ENCODE data around the gene AHSG. TPM values are rescaled to one million over a fixed set of nuclear protein-coding genes. Genes with fewer than 3 reads are reported as not detected.

The AHSG gene
- total and polyA plus RNA-seq, 5 donors from 2014 or later, result not detected

DNA sequence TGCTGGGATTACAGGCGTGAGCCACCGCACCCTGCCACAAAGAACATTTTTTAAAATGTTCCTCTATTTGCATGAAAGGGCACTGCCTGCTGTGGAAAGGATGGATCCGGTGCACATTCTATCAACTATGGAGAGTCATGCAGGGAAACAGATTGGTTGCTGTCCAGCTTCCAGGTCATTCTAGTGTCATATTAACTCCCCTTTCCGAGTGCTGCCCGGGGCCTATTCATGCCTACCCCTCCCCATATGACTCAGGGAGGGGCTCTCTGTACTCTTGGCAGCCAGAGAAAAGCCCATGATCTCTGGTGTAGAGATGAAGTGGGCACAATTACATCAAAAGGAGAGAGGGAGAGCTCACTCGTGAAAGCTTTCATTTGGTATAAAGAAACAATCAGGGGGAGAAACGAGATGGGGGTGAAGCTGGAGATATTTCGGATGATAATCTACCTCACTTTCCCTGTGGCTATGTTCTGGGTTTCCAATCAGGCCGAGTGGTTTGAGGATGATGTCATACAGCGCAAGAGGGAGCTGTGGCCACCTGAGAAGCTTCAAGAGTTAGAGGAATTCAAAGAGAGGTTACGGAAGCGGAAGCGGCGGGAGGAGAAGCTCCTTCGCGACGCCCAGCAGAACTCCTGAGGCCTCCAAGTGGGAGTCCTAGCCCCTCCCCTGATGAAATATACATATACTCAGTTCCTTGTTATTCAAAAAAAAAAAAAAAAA is 16.1 kb upstream of the AHSG start:
- H3K36me3 ChIP-seq (ENCODE audit: control insufficient read depth, insufficient read depth, low read length), result no peaks in the 10 kb centered on the region
- no peak for DNase-seq
- no peak overlapping the region for H3K27ac ChIP-seq (ENCODE audit: insufficient read depth, low read length, poor library complexity, severe bottlenecking)
- H3K9me3 Mint-ChIP-seq, result no peaks in the 10 kb centered on the region
- no peak for ATAC-seq (ENCODE audit: low read depth in 2 of 2)
- no peaks in the 10 kb centered on the region for H3K4me1 ChIP-seq (ENCODE audit: control insufficient read depth, insufficient read depth, low read length, poor library complexity, severe bottlenecking)
- no peak overlapping the region for H3K27ac Mint-ChIP-seq
- H3K36me3 Mint-ChIP-seq, result no peaks in the 10 kb centered on the region
- H3K27me3 Mint-ChIP-seq, result peaks cover 6% of the 10 kb centered on the region
- no peak overlapping the region for H3K4me3 Mint-ChIP-seq
- H3K9me3 ChIP-seq (ENCODE audit: control insufficient read depth in 2 of 2, low read length in 2 of 2), result no peaks in the 10 kb centered on the region
- no peak overlapping the region for H3K4me3 ChIP-seq (ENCODE audit: low read depth, low read length)
- H3K27me3 ChIP-seq (ENCODE audit: control insufficient read depth, insufficient read depth, low read length), result no peaks in the 10 kb centered on the region
- no peaks in the 10 kb centered on the region for H3K4me1 Mint-ChIP-seq

DNA sequence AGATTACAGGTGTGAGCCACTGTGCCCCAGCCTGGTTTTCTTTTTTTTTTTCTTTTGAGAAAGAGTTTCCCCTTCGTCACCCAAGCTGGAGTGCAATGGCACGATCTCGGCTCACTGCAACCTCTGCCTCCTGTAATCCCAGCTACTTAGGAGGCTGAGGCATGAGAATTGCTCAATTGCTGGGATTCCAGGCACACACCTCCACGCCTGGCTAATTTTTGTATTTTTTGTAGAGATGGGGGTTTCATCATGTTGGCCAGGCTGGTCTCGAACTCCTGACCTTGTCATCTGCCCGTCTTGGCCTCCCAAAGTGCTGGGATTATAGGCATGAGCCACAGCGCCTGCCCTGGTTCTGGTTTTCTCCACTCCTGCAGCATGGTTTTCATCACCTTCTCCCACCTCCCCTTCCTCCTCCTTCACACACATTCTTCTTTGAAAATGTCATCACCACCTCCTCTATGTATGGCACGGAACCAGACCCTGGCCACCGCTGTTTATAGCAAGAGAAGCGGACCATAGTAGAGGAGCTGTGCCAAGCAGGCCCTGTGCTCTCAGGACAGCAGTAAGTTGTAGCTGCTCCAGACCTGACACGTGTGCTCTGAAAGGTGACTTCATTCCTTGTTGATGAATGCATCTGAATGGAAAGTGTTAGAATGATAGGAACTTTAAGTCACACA is 14.6 kb upstream of the AHSG start:
- DNase-seq (no peak), ATAC-seq (ENCODE audit: low read depth in 2 of 2) (no peak)
- Histone ChIP-seq H3K27me3 (ENCODE audit: control insufficient read depth, insufficient read depth, low read length) (no peaks in the 10 kb centered on the region), H3K4me1 (ENCODE audit: control insufficient read depth, insufficient read depth, low read length, poor library complexity, severe bottlenecking) (no peaks in the 10 kb centered on the region), H3K4me3 (ENCODE audit: low read depth, low read length) (no peak overlapping the region), H3K36me3 (ENCODE audit: control insufficient read depth, insufficient read depth, low read length) (no peaks in the 10 kb centered on the region), H3K9me3 (ENCODE audit: control insufficient read depth in 2 of 2, low read length in 2 of 2) (no peaks in the 10 kb centered on the region), H3K27ac (ENCODE audit: insufficient read depth, low read length, poor library complexity, severe bottlenecking) (no peak overlapping the region)
- no peaks in the 10 kb centered on the region for H3K36me3 Mint-ChIP-seq
- H3K27me3 Mint-ChIP-seq, result peaks cover 6% of the 10 kb centered on the region
- H3K4me1 Mint-ChIP-seq, result no peaks in the 10 kb centered on the region
- no peak overlapping the region for H3K27ac Mint-ChIP-seq
- H3K9me3 Mint-ChIP-seq, result peaks cover 0 to 2% (median 0%) of the 10 kb centered on the region in 7 donors
- no peak overlapping the region for H3K4me3 Mint-ChIP-seq

DNA sequence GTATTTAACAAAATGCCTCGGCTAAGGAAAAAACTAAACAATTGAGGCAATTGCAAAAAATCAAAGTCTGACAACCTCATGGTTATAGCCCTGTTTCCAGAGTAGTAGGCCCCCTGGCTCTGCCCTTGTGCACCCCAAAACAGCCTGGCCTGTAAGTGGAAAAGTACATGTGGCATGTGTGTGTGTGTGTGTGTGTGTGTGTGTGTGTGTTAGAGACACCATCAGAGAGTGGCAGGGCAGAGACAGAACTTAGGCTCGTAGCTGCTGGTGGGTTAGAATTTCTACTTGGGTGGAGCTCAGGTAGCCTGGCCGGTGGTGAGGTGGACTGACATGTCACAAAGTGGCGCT is 14.1 kb upstream of the AHSG start:
- Histone ChIP-seq H3K27me3 (ENCODE audit: control insufficient read depth, insufficient read depth, low read length) (no peaks in the 10 kb centered on the region), H3K4me3 (ENCODE audit: low read depth, low read length) (no peak overlapping the region), H3K9me3 (ENCODE audit: control insufficient read depth in 2 of 2, low read length in 2 of 2) (no peaks in the 10 kb centered on the region), H3K4me1 (ENCODE audit: control insufficient read depth, insufficient read depth, low read length, poor library complexity, severe bottlenecking) (no peaks in the 10 kb centered on the region), H3K36me3 (ENCODE audit: control insufficient read depth, insufficient read depth, low read length) (no peaks in the 10 kb centered on the region), H3K27ac (ENCODE audit: insufficient read depth, low read length, poor library complexity, severe bottlenecking) (no peak overlapping the region)
- ATAC-seq (ENCODE audit: low read depth in 2 of 2), result no peak
- Mint-ChIP-seq H3K27me3 (peaks cover 6% of the 10 kb centered on the region), H3K36me3 (no peaks in the 10 kb centered on the region), H3K9me3 (peaks cover 0 to 2% (median 0%) of the 10 kb centered on the region in 7 donors), H3K4me1 (no peaks in the 10 kb centered on the region), H3K27ac (no peak overlapping the region), H3K4me3 (no peak overlapping the region)
- DNase-seq, result no peak

DNA sequence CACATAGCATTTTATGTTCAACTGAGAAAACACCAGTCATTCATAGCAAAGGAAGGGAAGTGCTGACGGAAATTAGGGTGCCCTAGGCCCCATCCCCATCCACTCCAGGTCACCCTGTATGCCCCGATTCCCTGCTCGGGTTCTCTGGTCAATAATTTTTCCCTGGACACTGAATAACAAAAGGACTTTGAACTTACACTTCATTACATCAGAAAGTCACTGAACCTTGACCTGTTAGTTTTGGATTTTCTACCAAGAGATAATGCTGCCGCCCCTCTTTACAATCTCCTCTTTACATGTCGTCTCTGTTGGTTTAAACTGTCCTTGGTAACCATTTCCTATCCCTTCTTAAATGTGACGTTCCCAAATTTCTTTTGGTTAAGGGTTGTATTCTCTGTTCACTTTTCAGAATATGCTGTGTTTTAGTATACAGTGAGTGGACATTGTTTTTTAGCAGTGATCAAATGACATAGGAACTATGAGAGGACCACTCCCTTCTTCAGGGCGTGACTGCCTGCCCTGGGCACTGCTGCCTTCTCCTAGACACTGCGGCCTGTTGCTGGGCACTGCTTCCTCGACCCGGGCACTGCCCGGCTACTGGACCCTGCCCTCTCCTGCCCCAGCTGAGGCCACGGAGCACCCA is 13.6 kb upstream of the AHSG start:
- H3K27ac ChIP-seq (ENCODE audit: insufficient read depth, low read length, poor library complexity, severe bottlenecking), result no peak overlapping the region
- Mint-ChIP-seq H3K4me3 (no peak overlapping the region), H3K27ac (no peak overlapping the region), H3K36me3 (no peaks in the 10 kb centered on the region), H3K4me1 (no peaks in the 10 kb centered on the region), H3K27me3 (peaks cover 6% of the 10 kb centered on the region), H3K9me3 (peaks cover 0 to 2% (median 0%) of the 10 kb centered on the region in 7 donors)
- H3K27me3 ChIP-seq (ENCODE audit: control insufficient read depth, insufficient read depth, low read length), result no peaks in the 10 kb centered on the region
- no peak for DNase-seq
- no peak overlapping the region for H3K4me3 ChIP-seq (ENCODE audit: low read depth, low read length)
- no peak for ATAC-seq (ENCODE audit: low read depth in 2 of 2)
- no peaks in the 10 kb centered on the region for H3K4me1 ChIP-seq (ENCODE audit: control insufficient read depth, insufficient read depth, low read length, poor library complexity, severe bottlenecking)
- H3K36me3 ChIP-seq (ENCODE audit: control insufficient read depth, insufficient read depth, low read length), result no peaks in the 10 kb centered on the region
- H3K9me3 ChIP-seq (ENCODE audit: control insufficient read depth in 2 of 2, low read length in 2 of 2), result no peaks in the 10 kb centered on the region

DNA sequence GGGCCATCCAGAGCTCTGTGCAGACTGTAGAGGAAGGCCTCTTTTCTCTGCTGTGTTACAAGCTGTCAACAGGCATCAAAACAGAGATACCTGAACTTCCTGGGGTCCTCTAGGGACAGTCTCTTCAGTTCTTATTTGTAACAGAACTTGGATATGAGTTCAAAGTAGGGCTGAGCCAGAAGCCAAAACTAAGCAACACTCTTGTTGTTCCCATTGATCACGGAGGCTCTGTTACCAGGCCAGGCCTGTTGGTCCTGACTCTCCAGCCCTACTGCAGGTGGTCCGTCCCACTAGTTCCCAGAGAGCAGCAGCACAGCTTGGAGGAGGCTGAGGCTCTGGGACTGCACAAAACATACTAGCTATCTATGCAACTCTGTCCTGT is 13.1 kb upstream of the AHSG start:
- Histone ChIP-seq H3K27me3 (ENCODE audit: control insufficient read depth, insufficient read depth, low read length) (no peaks in the 10 kb centered on the region), H3K4me3 (ENCODE audit: low read depth, low read length) (no peak overlapping the region), H3K36me3 (ENCODE audit: control insufficient read depth, insufficient read depth, low read length) (no peaks in the 10 kb centered on the region), H3K4me1 (ENCODE audit: control insufficient read depth, insufficient read depth, low read length, poor library complexity, severe bottlenecking) (no peaks in the 10 kb centered on the region), H3K27ac (ENCODE audit: insufficient read depth, low read length, poor library complexity, severe bottlenecking) (no peak overlapping the region), H3K9me3 (ENCODE audit: control insufficient read depth in 2 of 2, low read length in 2 of 2) (no peaks in the 10 kb centered on the region)
- Mint-ChIP-seq H3K9me3 (peaks cover 0 to 2% (median 0%) of the 10 kb centered on the region in 7 donors), H3K4me1 (no peaks in the 10 kb centered on the region), H3K4me3 (no peak overlapping the region), H3K36me3 (no peaks in the 10 kb centered on the region), H3K27ac (no peak overlapping the region), H3K27me3 (peaks cover 6% of the 10 kb centered on the region)
- no peak for DNase-seq
- no peak for ATAC-seq (ENCODE audit: low read depth in 2 of 2)

DNA sequence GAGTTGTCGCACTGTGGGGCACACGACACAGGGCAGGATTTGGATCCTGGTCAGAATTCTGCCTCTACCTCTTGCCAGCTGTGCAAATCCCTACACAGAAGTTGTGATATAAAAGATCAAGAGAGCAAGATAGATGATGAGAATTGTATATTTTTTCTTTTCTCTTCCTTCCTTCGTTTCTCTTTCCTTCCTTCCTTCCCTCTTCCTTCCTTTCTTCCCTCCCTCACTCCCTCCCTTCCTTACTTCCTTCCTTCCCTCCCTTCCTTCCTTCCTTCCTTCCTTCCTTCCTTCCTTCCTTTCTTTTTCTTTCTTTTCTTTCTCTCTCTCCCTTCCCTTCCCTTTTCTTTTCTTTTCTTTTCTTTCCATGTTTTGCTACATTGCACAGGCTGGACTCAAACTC is 12.0 kb upstream of the AHSG start:
- no peak overlapping the region for H3K27ac Mint-ChIP-seq
- no peaks in the 10 kb centered on the region for H3K4me1 Mint-ChIP-seq
- no peak overlapping the region for H3K4me3 Mint-ChIP-seq

DNA sequence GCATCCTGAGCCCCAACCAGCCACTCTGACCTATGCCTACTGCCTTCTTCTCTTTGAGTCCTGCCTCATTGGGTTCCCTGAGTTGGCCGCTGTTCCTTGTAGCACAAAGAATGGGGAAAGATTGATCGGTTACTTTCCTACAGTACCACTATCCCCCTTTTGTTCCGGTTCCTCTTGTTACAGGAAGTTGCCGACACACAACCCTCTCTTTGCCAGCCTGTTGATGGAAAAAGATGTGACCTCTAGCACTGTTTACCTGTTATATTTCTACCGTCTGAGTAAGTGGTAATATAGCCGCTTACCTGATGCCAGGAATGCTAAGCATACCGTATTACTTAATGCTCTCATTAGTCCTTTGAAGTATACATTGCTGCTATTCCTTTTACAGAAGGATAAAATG is 9.7 kb upstream of the AHSG start:
- H3K4me1 ChIP-seq (ENCODE audit: control insufficient read depth, insufficient read depth, low read length, poor library complexity, severe bottlenecking), result no peaks in the 10 kb centered on the region
- peak overlapping the region in 1 of 4 donors; percentile 23 for H3K4me3 Mint-ChIP-seq
- H3K36me3 Mint-ChIP-seq, result no peaks in the 10 kb centered on the region

More for the DNA sequence above, 12.0 kb upstream of the AHSG start:
- no peaks in the 10 kb centered on the region for H3K4me1 ChIP-seq (ENCODE audit: control insufficient read depth, insufficient read depth, low read length, poor library complexity, severe bottlenecking)
- ATAC-seq (ENCODE audit: low read depth in 2 of 2) (no peak), DNase-seq (no peak)
- no peak overlapping the region for H3K4me3 ChIP-seq (ENCODE audit: low read depth, low read length)
- H3K9me3 ChIP-seq (ENCODE audit: control insufficient read depth in 2 of 2, low read length in 2 of 2), result no peaks in the 10 kb centered on the region
- no peak overlapping the region for H3K27ac ChIP-seq (ENCODE audit: insufficient read depth, low read length, poor library complexity, severe bottlenecking)
- H3K9me3 Mint-ChIP-seq, result peaks cover 0 to 2% (median 0%) of the 10 kb centered on the region in 7 donors
- peaks cover 6% of the 10 kb centered on the region for H3K27me3 Mint-ChIP-seq
- no peaks in the 10 kb centered on the region for H3K36me3 ChIP-seq (ENCODE audit: control insufficient read depth, insufficient read depth, low read length)
- no peaks in the 10 kb centered on the region for H3K27me3 ChIP-seq (ENCODE audit: control insufficient read depth, insufficient read depth, low read length)
- H3K36me3 Mint-ChIP-seq, result no peaks in the 10 kb centered on the region

More for the DNA sequence above, 9.7 kb upstream of the AHSG start:
- Mint-ChIP-seq H3K4me1 (no peaks in the 10 kb centered on the region), H3K27ac (no peak overlapping the region), H3K27me3 (no peaks in the 10 kb centered on the region), H3K9me3 (peaks cover 0 to 2% (median 0%) of the 10 kb centered on the region in 7 donors)
- DNase-seq (no peak), ATAC-seq (ENCODE audit: low read depth in 2 of 2) (no peak)
- Histone ChIP-seq H3K4me3 (ENCODE audit: low read depth, low read length) (no peak overlapping the region), H3K27ac (ENCODE audit: insufficient read depth, low read length, poor library complexity, severe bottlenecking) (no peak overlapping the region), H3K27me3 (ENCODE audit: control insufficient read depth, insufficient read depth, low read length) (no peaks in the 10 kb centered on the region), H3K9me3 (ENCODE audit: control insufficient read depth in 2 of 2, low read length in 2 of 2) (no peaks in the 10 kb centered on the region), H3K36me3 (ENCODE audit: control insufficient read depth, insufficient read depth, low read length) (no peaks in the 10 kb centered on the region)
